ENCODE data around the gene IDH3A.

Gene IDH3A

DNA sequence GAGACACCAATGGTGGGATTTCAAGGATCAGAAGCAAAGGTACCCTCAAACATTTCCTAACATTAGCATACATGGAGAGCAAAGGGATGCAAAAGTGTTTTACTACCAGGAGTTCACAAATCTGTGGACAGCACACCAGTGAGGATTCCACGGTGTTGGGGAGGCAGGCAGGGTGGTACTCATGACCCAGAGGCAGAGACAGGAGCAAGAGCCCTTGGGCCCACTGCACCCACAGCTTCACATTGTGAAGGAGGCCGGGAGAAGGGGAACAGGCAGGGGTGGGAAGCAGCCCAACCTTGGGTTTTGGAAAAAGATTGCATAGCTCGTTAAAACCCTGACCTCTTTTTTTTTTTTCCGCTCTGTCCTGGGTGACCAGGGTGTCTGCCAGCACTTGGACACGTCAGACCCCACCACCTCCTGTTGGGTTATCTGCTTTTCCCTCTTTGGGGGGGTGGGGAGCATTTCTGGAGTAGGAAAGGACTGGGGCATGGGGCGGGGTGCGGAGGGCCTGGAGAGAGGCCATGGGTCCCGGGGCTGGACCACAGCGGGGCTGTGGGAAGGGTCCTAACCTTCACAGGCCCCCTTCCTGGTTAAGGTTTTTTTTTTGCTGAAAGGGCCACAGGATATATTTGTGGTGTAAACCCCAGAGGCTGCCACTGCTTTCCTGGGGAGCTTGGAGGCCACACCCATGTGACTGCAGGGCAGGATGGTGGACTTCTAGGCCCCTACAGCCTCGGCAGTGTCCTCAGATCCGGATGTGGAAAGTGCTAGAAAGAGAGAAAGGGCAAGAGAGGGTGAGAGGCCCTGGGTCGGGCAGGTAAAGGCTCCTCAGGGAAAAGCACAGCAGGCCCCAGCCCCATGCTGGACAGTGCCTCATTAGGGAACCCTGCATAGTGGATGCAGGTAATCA lies 44.3 kb upstream of the IDH3A start:
- TF ChIP-seq, protein P1, sequence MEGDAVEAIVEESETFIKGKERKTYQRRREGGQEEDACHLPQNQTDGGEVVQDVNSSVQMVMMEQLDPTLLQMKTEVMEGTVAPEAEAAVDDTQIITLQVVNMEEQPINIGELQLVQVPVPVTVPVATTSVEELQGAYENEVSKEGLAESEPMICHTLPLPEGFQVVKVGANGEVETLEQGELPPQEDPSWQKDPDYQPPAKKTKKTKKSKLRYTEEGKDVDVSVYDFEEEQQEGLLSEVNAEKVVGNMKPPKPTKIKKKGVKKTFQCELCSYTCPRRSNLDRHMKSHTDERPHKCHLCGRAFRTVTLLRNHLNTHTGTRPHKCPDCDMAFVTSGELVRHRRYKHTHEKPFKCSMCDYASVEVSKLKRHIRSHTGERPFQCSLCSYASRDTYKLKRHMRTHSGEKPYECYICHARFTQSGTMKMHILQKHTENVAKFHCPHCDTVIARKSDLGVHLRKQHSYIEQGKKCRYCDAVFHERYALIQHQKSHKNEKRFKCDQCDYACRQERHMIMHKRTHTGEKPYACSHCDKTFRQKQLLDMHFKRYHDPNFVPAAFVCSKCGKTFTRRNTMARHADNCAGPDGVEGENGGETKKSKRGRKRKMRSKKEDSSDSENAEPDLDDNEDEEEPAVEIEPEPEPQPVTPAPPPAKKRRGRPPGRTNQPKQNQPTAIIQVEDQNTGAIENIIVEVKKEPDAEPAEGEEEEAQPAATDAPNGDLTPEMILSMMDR (conservative IDR thresholded peaks at IDR 0.05) = no peak
- no peak overlapping the region for H3K27ac ChIP-seq

DNA sequence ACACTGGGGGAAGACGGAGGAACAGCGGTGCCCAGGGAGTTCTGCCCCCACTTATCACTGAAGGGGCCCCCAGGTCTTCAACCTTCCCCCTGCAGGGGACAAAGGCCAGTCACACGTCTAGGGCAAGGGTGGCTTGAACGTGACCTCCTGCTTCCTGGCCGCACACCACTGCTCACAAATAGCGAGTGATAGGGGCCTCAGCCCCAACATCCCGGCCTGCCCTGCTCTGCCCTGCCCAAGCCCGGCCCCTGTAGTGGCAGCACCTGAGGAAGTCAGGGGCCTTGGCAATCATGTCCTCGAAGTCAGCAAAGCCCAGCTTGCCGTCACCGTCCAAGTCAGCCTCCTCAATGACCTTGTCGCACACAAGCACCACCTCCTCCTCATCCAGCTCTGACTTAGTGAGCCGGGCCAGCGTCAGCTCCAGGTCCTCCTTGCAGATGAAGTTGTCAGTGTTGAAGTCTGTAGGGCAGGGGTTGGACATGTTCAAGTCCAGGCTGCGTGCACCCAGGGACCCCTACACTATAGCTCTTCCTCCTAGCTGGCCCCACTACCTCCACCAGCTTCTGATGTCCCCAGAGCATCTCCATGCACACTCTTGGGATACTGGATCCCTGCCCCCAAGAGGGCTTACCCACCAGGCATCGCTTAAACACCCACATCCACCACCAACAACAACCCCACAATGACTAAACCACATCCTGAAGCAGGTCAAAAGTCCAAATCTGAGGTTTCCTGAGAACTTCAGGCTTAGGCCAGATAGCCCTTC lies 43.5 kb upstream of the IDH3A start:
- TF ChIP-seq, protein P1 (conservative IDR thresholded peaks at IDR 0.05) = no peak
- H3K27ac ChIP-seq = no peak overlapping the region

DNA sequence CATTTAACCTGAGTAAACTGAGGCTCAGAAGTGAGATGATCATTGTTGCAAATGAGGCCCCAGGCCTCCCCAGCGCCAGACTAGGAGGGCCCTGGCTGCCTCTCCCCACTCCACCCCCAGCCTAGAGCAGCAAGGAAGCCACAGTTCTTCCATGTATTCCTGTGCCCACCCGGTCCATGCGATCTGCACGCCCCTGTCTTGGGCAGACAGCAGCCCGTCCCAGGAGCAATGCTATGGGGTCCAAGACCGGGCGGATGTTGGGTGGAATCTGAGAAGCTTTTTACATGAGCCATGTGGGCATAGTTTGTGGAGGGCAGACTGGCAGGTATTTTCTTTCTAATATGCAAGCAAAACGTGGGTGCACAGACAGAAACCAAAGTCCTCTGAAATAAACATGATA lies 41.7 kb upstream of the IDH3A start:
- TF ChIP-seq, protein P1 (conservative IDR thresholded peaks at IDR 0.05) = no peak
- peak overlapping the region; percentile 24; the same call in 1 of the 2 replicates for H3K27ac ChIP-seq

DNA sequence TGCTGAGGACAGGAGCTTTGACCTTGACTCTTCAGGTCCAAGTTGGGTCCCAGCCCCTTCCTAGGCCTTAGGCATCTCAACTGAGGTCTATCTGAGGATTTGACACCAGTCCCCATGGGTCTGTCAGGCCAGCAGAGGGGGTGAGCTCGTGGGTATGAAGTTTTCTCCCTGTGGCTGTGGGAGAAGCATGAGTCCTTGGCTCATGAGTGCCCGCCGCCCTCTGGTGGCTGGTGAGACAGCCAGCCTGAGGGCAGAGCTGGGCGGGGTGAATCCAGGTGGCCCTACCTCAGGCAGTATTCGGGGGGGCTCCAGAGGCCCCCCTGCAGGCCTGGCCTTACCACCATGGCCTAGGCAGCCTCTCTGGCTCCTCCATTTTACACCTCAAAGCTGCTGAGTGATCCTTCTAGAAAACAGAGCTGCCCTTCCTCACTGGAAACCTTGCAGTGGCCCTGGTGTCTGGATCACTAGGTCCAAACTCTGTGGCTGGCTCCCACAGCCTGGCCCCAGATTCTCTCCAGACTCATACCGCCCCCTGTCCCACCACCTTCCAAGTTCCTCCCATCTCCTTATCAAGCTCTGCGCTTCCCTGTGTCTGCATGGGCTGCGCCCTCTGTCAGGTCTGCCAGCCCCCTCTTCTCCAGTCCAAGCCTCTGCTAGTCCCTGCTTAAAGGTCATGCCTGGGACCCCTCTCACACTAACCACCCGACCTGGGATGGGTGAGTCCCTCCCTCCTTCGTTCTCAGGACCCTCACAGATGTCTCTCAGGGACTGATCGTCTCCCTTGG lies 40.7 kb upstream of the IDH3A start:
- H3K27ac ChIP-seq = peak overlapping the region; percentile 24; the same call in 1 of the 2 replicates
- TF ChIP-seq, protein P1 (conservative IDR thresholded peaks at IDR 0.05) = peak; percentile 100

DNA sequence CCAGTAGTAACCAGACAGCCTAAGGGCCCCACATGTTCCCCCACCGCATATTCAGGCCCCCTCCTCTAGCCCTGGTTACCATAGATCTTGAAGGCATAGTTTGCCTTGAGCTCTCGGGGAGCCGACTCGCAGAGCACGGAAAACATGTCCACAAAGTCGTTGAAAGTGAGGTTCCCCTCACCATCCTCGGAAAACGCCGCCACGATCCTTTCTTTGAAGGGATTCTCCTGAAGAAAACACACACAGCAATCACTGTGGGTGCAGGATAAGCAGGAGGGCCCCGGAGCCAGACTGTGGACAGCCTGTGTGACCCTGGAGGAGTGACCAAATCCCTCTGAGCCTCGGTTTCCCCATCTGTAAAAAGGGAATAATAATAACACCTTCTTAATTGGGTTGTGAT lies 40.0 kb upstream of the IDH3A start:
- TF ChIP-seq, protein P1 (conservative IDR thresholded peaks at IDR 0.05) = no peak
- no peak overlapping the region; the same call in 1 of the 2 replicates for H3K27ac ChIP-seq

DNA sequence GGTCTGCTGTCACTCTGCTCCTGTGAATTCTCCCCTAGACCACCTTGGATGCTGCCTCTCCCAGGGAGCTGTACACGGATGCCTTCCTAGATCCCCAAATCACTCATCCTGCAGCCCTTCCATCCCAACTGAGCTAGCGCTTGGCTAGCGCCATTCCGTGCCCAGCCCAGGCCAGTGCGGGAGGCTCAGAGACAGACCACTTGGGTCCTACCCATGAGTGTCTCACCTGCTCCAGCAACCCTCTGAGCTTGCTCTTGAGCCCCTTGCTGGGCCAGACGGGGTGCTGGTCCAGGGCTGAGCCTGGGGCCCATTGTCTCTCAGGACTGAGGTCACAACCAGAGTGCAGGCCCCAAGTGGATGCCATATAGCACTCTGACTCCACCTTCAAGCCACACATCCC lies 39.1 kb upstream of the IDH3A start:
- TF ChIP-seq, protein P1 (conservative IDR thresholded peaks at IDR 0.05) = no peak
- H3K27ac ChIP-seq = no peak overlapping the region
